AG04450 (cell line): ENCODE measurements around the gene DPPA4. TPM values are rescaled to one million over a fixed set of nuclear protein-coding genes. Genes with fewer than 3 reads are reported as not detected.

ENCODE experiments used
- CTCF ChIA-PET: fragments of 300-600, 350-600 bp; formaldehyde crosslinking; extraction: SDS; loops from one replicate; lab custom pipeline; 2022; ENCODE audit warnings: antibody characterized with exemption, inconsistent platforms; lab: Charles Lee
- POLR2A ChIA-PET: fragments of 350-600 bp; formaldehyde crosslinking; extraction: SDS; loops from one replicate; lab custom pipeline; 2021; ENCODE audit warnings: antibody characterized with exemption, inconsistent platforms; lab: Yijun Ruan, JAX
- DNase-seq: peaks from one replicate; pipeline ENCODE4 v3.0.0-alpha.2; 2011; ENCODE audit warnings: low read depth, low spot score
- H3K27ac ChIP-seq: one replicate; pipeline ENCODE4 v1.5.1; 2012; ENCODE audit warnings: low read depth, low read length, control low read depth
- H3K27me3 ChIP-seq: one replicate; pipeline ENCODE4 v1.6.0; 2012; ENCODE audit warnings: low read length; ENCODE audit not compliant: control insufficient read depth, insufficient read depth
- H3K4me3 ChIP-seq: 2 replicates; pipeline ENCODE4 v1.5.1; 2011; ENCODE audit warnings: mild to moderate bottlenecking, low read depth, low read length, control low read depth
- H3K9me3 ChIP-seq: 2 replicates; pipeline ENCODE4 v1.5.1; 2012; ENCODE audit warnings: low read length; ENCODE audit not compliant: control insufficient read depth, insufficient read depth
- CTCF ChIP-seq: IDR thresholded peaks from 2 replicates; pipeline ENCODE4 v1.5.1; 2011; ENCODE audit warnings: low read depth, low read length, control low read depth, inconsistent platforms
- polyA plus RNA-seq: library from polyadenylated mRNA; depleted of rRNA; stranded (reverse); fragments of >200 nt; gene quantifications from 2 replicates; pipeline ENCODE4 v1.2.3, GENCODE V29; 2011; rRNA removed
- small RNA-seq: library from RNA; depleted of rRNA; stranded (forward); fragments of <200 nt; gene quantifications from one replicate; pipeline ENCODE3, GENCODE V24; 2012; ENCODE audit warnings: low read depth; ENCODE audit not compliant: insufficient read length

Gene DPPA4
- polyA plus RNA-seq, 1 experiment = not detected

GRCh38 chr3:109278141-109278540 is 59.2 kb downstream of the DPPA4 start:
- no peak overlapping the region for H3K27ac ChIP-seq
- ChIA-PET CTCF (no interaction called here), POLR2A (no interaction called here)
- no peak for DNase-seq
- no peak overlapping the region for H3K4me3 ChIP-seq
- TF ChIP-seq CTCF = no peak
- no peaks in the 10 kb centered on the region for H3K27me3 ChIP-seq
- no peaks in the 10 kb centered on the region for H3K9me3 ChIP-seq

Small RNA genes lying within 50 kb of the gene (small RNA-seq; reads per million reads assigned to genes)
- gene AC124945.1 (not detected), gene RF00017 (not detected)

Other genes starting within 250 kb of the DPPA4 start
- not detected in 2 replicates for gene MORC1, start 219.4 kb downstream of the DPPA4 start, polyA plus RNA-seq
- gene C3orf85, start 200.8 kb downstream of the DPPA4 start, polyA plus RNA-seq = not detected in 2 replicates
- not detected in 2 replicates for gene DPPA2, start 21.0 kb downstream of the DPPA4 start, polyA plus RNA-seq